ENCODE data around the gene PKP4.

DNA sequence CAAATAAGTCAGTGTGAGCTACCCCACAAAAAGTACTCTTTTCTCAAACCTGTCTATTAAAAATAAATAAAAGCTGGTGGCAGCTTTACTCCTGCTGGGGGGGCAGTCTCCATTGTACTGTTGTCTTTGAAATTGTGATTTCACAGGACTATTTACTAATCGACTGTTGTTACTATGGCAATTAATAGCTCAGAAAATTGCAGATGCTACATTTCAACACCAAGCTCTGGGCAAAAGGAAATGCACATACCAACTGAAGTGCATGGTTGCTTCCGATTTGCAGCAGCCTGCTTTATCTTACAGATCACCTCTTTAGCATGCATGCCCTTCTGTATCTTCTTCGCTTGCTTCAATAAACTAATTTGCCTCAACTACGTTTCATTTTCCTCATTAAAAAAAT, 220.8 kb downstream of the PKP4 start:
- TF ChIP-seq, protein P1, sequence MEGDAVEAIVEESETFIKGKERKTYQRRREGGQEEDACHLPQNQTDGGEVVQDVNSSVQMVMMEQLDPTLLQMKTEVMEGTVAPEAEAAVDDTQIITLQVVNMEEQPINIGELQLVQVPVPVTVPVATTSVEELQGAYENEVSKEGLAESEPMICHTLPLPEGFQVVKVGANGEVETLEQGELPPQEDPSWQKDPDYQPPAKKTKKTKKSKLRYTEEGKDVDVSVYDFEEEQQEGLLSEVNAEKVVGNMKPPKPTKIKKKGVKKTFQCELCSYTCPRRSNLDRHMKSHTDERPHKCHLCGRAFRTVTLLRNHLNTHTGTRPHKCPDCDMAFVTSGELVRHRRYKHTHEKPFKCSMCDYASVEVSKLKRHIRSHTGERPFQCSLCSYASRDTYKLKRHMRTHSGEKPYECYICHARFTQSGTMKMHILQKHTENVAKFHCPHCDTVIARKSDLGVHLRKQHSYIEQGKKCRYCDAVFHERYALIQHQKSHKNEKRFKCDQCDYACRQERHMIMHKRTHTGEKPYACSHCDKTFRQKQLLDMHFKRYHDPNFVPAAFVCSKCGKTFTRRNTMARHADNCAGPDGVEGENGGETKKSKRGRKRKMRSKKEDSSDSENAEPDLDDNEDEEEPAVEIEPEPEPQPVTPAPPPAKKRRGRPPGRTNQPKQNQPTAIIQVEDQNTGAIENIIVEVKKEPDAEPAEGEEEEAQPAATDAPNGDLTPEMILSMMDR (IDR thresholded peaks at IDR 0.05): no peak
- TF ChIP-seq EP300 (IDR thresholded peaks at IDR 0.05) (no peak), POLR2A (IDR thresholded peaks at IDR 0.05) (no peak), POLR2AphosphoS5 (IDR thresholded peaks at IDR 0.05) (no peak)
